Fibroblast of lung (primary cell): ENCODE results near the gene SPAAR. TPM values are rescaled to one million over a fixed set of nuclear protein-coding genes. Genes with fewer than 3 reads are reported as not detected.
A peak's percentile ranks its signal among the peaks of the same experiment; 100 is the strongest.

Source experiments
- DNase-seq, 2 donors: peaks; one replicate each; pipeline versions ENCODE4 v3.0.0 to v3.0.0-alpha.2; 2010; ENCODE audit warnings: low read depth in 2 of 2
- H2AFZ ChIP-seq: 2 replicates; pipeline ENCODE4 v1.5.1; 2012; ENCODE audit warnings: low read length, control low read depth, inconsistent platforms
- H3K27ac ChIP-seq: 2 replicates; pipeline ENCODE4 v1.5.1; 2011; ENCODE audit warnings: low read length, control low read depth; ENCODE audit not compliant: insufficient read depth
- H3K27me3 ChIP-seq: 2 replicates; pipeline ENCODE4 v1.5.1; 2011; ENCODE audit warnings: mild to moderate bottlenecking, low read length; ENCODE audit not compliant: control insufficient read depth, insufficient read depth
- H3K36me3 ChIP-seq: 2 replicates; pipeline ENCODE4 v1.5.1; 2011; ENCODE audit warnings: low read length; ENCODE audit not compliant: control insufficient read depth, insufficient read depth
- H3K4me1 ChIP-seq: 2 replicates; pipeline ENCODE4 v1.5.1; 2011; ENCODE audit warnings: low read length; ENCODE audit not compliant: control insufficient read depth, insufficient read depth; ENCODE audit errors: extremely low read depth
- H3K4me2 ChIP-seq: 2 replicates; pipeline ENCODE4 v1.5.1; 2011; ENCODE audit warnings: low read length, control low read depth; ENCODE audit not compliant: insufficient read depth; ENCODE audit errors: extremely low read depth
- H3K4me3 ChIP-seq, 4 experiments: fragments of 200-600 bp in 1 of 4; sonication (generic) in 1 of 4; replicated peaks in 1 of 4; 2 replicates each; pipeline ENCODE4 v1.5.1; 2011 to 2016; ENCODE audit warnings: low read length in 4 of 4, low read depth in 3 of 4, mild to moderate bottlenecking in 3 of 4, control low read depth in 2 of 4, inconsistent platforms in 1 of 4, mixed read lengths in 1 of 4; ENCODE audit not compliant: insufficient read depth in 1 of 4; ENCODE audit errors: control extremely low read depth in 1 of 4
- H3K79me2 ChIP-seq: 2 replicates; pipeline ENCODE4 v1.5.1; 2012; ENCODE audit warnings: mild to moderate bottlenecking, low read length, inconsistent platforms; ENCODE audit not compliant: control insufficient read depth, insufficient read depth
- H3K9ac ChIP-seq: 2 replicates; pipeline ENCODE4 v1.5.1; 2011; ENCODE audit warnings: mild to moderate bottlenecking, low read length, control low read depth; ENCODE audit not compliant: insufficient read depth
- H3K9me3 ChIP-seq: 2 replicates; pipeline ENCODE4 v1.5.1; 2012; ENCODE audit warnings: low read depth, low read length; ENCODE audit not compliant: control insufficient read depth, insufficient read depth
- H4K20me1 ChIP-seq: 2 replicates; pipeline ENCODE4 v1.5.1; 2011; ENCODE audit warnings: low read length; ENCODE audit not compliant: control insufficient read depth, insufficient read depth; ENCODE audit errors: extremely low read depth
- EZH2 ChIP-seq: IDR thresholded peaks from 2 replicates; pipeline ENCODE4 v1.5.1; 2012; ENCODE audit warnings: low read length, control low read depth, mild to moderate bottlenecking; ENCODE audit errors: missing control alignments
- polyA plus RNA-seq, 2 donors: library from polyadenylated mRNA; depleted of rRNA in 1 of 2; stranded (reverse) in 1 of 2; unstranded in 1 of 2; fragments of >200 nt; gene quantifications; 2 replicates each; pipeline ENCODE4 v1.2.1, GENCODE V29; 2011 to 2012; ENCODE audit warnings: missing spikeins in 1 of 2
- total RNA-seq: library from RNA; depleted of rRNA; stranded (reverse); fragments of >200 nt; gene quantifications from 2 replicates; pipeline ENCODE4 v1.2.1, GENCODE V29; 2014
- TF ChIP-seq, protein P1 (sequence below), 2 donors: IDR thresholded peaks in 1 of 2; conservative IDR thresholded peaks in 1 of 2; 1 replicate in 1 of 2; 2 replicates in 1 of 2; pipeline ENCODE4 v1.5.1; 2011 to 2012; ENCODE audit warnings: low read length in 2 of 2, control low read depth in 1 of 2, inconsistent platforms in 1 of 2, low read depth in 1 of 2, mild to moderate bottlenecking in 1 of 2

SPAAR gene
- total and polyA plus RNA-seq, 2 donors (not counting 1 experiment from before 2014, with no cell fraction given), result 0.17 to 0.41 TPM

DNA sequence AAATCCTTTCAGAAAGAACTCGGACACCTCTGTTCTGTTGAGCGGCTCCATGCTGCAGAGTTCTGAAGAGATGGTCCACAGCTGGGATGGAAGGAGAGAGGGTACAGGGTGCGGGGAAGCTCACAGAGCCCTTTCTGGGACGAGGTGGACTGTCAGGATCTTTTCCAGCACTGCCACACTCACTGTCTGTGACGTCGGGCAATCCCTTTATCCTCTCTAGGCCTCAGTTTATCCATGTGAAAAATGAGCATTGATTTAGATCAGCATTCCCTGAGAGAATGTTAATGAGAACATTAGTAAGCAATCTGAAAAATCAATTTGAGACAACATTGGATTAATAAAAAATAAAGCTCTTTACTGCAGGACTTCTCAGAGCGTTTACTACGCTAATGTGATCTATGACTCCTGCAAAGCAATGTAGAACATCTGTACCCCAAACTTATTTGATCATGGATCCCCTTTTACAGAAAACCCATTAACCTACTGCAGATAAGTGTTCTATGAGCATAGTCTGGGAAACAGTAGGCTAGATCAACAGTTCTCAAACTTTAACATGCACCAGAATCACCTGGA is 38.9 kb upstream of the SPAAR start, which contains the start of gene OR13J1:
OR13J1 (minus strand) TSS at position 51 of the 573 bp plus-strand sequence; CDS start at position 51, 0 bp downstream.
- no peak within 1 kb of the TSS for H3K9ac ChIP-seq
- no peak within 1 kb of the TSS for H3K4me2 ChIP-seq
- TF ChIP-seq, protein P1, sequence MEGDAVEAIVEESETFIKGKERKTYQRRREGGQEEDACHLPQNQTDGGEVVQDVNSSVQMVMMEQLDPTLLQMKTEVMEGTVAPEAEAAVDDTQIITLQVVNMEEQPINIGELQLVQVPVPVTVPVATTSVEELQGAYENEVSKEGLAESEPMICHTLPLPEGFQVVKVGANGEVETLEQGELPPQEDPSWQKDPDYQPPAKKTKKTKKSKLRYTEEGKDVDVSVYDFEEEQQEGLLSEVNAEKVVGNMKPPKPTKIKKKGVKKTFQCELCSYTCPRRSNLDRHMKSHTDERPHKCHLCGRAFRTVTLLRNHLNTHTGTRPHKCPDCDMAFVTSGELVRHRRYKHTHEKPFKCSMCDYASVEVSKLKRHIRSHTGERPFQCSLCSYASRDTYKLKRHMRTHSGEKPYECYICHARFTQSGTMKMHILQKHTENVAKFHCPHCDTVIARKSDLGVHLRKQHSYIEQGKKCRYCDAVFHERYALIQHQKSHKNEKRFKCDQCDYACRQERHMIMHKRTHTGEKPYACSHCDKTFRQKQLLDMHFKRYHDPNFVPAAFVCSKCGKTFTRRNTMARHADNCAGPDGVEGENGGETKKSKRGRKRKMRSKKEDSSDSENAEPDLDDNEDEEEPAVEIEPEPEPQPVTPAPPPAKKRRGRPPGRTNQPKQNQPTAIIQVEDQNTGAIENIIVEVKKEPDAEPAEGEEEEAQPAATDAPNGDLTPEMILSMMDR (conservative IDR thresholded peaks at IDR 0.05 in 1 of 2, IDR thresholded peaks at IDR 0.05 in 1 of 2; ENCODE audit: low read depth in 1 of 2, low read length in 2 of 2), result no peak
- TF ChIP-seq EZH2, result no peak

DNA sequence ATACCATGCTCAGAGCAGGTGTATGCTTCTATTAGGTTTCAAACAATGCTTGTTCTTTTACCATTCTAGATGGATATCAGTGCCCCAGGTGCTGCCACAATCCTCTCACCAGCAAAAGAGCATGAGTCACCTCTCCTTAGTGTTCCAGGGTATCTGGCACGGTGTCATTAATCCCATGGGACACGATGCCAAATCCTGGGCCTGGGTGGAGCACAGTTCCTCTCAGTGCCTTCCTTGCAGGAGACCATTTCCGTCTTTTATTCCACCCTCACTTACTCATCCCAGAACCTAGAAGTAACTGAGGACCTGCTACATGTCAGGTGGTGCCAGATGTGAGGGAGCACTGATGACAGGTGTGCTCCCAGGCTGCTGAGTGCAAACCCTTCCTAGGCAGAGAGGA is 37.7 kb upstream of the SPAAR start:
- H3K36me3 ChIP-seq, result no peaks in the 10 kb centered on the region
- H3K4me3 ChIP-seq, result no peak overlapping the region
- no peak overlapping the region for H3K27ac ChIP-seq
- no peaks in the 10 kb centered on the region for H3K79me2 ChIP-seq
- no peaks in the 10 kb centered on the region for H3K27me3 ChIP-seq
- H2AFZ ChIP-seq, result no peak overlapping the region
- no peak overlapping the region for H3K9ac ChIP-seq
- no peaks in the 10 kb centered on the region for H3K9me3 ChIP-seq
- H3K4me2 ChIP-seq, result no peak overlapping the region
- TF ChIP-seq, protein P1 (conservative IDR thresholded peaks at IDR 0.05 in 1 of 2, IDR thresholded peaks at IDR 0.05 in 1 of 2; ENCODE audit: low read depth in 1 of 2, low read length in 2 of 2), result no peak
- no peak for TF ChIP-seq EZH2
- no peaks in the 10 kb centered on the region for H3K4me1 ChIP-seq
- no peaks in the 10 kb centered on the region for H4K20me1 ChIP-seq
- DNase-seq, result peak in 1 of 2 donors; percentile 4

More for the DNA sequence above, 38.9 kb upstream of the SPAAR start, which contains the start of gene OR13J1:
- no peak within 1 kb of the TSS for H3K27ac ChIP-seq
- no peaks in the 10 kb centered on the region for H3K4me1 ChIP-seq
- H3K4me3 ChIP-seq, result no peak within 1 kb of the TSS
- H2AFZ ChIP-seq, result no peak within 1 kb of the TSS
- H4K20me1 ChIP-seq, result no peaks in the 10 kb centered on the region
- H3K9me3 ChIP-seq, result no peaks in the 10 kb centered on the region
- no peaks in the 10 kb centered on the region for H3K79me2 ChIP-seq
- no peak for DNase-seq
- H3K36me3 ChIP-seq, result no peaks in the 10 kb centered on the region
- H3K27me3 ChIP-seq, result no peaks in the 10 kb centered on the region

DNA sequence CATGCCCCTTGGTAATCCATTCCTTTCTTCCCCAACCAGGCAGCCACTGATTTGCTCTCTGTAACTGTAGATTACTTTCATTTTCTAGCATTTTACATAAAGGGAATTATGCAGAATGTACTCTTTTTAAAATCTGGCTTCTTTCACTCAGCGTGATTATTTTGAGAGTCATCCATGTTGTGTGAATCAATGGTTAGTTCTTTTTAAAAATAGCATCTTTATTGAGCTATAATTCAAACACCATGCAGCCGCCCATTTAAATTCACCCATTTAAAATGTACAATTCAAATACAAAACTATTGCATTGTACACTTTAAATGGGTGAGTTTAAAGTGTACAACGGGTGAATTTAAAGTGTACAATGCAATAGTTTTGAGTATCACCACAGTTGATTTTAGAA is 36.8 kb upstream of the SPAAR start:
- Histone ChIP-seq H3K9me3 (no peaks in the 10 kb centered on the region), H3K27ac (no peak overlapping the region), H4K20me1 (no peaks in the 10 kb centered on the region), H3K27me3 (no peaks in the 10 kb centered on the region), H3K4me1 (no peaks in the 10 kb centered on the region), H3K79me2 (no peaks in the 10 kb centered on the region), H3K36me3 (no peaks in the 10 kb centered on the region), H3K4me2 (no peak overlapping the region), H3K9ac (no peak overlapping the region), H2AFZ (no peak overlapping the region), H3K4me3 (no peak overlapping the region)
- DNase-seq, result no peak
- TF ChIP-seq, protein P1 (conservative IDR thresholded peaks at IDR 0.05 in 1 of 2, IDR thresholded peaks at IDR 0.05 in 1 of 2; ENCODE audit: low read depth in 1 of 2, low read length in 2 of 2), result no peak
- TF ChIP-seq EZH2, result no peak
